GM20000 (cell line): ENCODE data around the gene SOD3.

Experiments
- DNase-seq: peaks from one replicate; pipeline ENCODE4 v3.0.0; 2012; ENCODE audit warnings: low spot score
- TF ChIP-seq, protein P1 (sequence below): IDR thresholded peaks from 2 replicates; pipeline ENCODE4 v1.5.1; 2012; ENCODE audit warnings: mild to moderate bottlenecking, control low read depth; ENCODE audit errors: extremely low read depth, missing control alignments

The SOD3 gene

DNA sequence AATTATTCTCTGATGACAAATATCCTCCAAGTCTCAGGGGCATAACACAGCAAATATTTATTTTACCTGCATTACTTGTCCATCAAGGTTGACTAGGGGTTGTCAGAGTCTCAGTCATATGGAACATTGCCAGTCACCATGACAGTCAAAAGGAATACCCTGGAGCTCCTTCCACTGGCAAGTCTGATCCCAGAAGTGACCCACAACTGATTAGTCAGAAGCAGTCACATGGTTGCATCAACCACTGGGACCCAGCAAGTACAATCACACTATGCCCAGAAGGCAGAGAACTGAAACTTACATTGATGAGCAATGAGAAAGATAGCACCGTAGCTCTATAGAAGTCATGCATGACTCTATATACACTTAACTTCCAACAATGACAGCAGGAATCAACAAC, 41.9 kb upstream of the SOD3 start:
- no peak for DNase-seq
- TF ChIP-seq, protein P1, sequence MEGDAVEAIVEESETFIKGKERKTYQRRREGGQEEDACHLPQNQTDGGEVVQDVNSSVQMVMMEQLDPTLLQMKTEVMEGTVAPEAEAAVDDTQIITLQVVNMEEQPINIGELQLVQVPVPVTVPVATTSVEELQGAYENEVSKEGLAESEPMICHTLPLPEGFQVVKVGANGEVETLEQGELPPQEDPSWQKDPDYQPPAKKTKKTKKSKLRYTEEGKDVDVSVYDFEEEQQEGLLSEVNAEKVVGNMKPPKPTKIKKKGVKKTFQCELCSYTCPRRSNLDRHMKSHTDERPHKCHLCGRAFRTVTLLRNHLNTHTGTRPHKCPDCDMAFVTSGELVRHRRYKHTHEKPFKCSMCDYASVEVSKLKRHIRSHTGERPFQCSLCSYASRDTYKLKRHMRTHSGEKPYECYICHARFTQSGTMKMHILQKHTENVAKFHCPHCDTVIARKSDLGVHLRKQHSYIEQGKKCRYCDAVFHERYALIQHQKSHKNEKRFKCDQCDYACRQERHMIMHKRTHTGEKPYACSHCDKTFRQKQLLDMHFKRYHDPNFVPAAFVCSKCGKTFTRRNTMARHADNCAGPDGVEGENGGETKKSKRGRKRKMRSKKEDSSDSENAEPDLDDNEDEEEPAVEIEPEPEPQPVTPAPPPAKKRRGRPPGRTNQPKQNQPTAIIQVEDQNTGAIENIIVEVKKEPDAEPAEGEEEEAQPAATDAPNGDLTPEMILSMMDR: no peak

DNA sequence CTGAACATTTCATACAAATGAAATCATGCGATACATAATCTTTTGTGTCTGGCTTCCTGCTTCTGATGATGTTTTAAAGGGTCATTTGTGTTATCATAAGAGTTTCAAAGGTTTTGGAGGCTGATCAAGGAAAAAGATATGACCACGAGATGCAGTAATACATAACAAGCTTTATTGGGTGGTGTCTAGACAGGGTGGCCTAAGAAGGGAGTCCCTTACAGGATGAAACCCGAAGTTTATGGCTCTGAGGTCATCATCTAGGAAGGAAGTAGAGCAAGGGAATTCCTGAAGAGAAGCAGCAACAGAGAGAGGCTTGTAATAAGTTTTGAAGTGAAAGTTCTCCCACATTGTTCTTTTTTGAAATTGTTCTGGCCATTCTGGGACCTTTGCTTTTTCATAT, 40.8 kb upstream of the SOD3 start:
- TF ChIP-seq, protein P1: no peak
- no peak for DNase-seq

DNA sequence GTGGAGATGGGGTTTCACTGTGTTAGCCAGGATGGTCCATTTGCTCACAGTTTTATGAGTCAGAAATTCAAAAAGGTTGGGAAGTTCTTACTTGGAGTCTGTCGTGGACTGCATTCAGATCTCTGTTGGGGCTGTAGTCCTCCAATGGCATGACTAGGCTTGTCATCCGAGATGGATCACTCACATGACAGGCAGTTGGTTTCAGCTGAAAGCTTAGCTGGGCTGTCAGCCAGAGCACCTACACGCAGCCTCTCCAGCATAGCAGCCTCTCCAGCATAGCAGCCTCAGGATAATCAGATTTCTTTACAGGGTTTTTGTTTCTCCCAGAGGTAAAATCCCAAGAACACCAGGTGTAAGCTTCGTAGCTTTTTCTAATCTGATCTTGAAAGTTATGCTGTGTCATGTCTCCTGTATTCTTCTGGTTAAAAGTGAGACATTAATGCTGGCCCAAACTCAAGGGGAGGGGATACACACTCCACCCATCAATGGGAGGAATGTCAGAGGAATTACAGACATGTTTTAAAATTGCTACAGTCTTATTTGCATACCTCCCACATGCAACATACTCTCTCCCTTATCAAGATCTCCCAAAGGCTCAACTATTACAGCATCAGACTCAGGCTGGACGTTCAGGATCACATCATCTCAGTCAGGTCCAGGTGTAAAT, 31.6 kb upstream of the SOD3 start:
- DNase-seq: no peak
- TF ChIP-seq, protein P1: no peak

DNA sequence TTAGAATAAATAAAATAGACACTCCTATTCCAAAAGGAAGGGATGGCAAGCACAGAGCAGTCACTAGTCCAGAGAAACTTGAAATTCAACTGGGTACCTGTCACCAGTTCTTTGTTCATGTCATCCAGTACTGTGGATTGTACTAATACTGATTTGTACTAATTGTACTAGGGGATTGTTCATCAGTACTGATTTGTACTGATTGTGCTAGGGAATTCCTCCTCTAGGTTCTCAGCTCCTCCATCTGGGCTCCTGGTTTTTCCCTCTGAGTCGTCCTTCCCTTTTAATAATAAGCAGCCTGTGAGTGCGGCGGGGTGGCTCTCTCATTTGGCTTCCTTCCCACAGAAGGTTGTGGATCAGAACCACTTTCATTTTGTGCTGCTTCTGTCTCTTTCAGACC, 31.0 kb upstream of the SOD3 start:
- TF ChIP-seq, protein P1: no peak
- no peak for DNase-seq

DNA sequence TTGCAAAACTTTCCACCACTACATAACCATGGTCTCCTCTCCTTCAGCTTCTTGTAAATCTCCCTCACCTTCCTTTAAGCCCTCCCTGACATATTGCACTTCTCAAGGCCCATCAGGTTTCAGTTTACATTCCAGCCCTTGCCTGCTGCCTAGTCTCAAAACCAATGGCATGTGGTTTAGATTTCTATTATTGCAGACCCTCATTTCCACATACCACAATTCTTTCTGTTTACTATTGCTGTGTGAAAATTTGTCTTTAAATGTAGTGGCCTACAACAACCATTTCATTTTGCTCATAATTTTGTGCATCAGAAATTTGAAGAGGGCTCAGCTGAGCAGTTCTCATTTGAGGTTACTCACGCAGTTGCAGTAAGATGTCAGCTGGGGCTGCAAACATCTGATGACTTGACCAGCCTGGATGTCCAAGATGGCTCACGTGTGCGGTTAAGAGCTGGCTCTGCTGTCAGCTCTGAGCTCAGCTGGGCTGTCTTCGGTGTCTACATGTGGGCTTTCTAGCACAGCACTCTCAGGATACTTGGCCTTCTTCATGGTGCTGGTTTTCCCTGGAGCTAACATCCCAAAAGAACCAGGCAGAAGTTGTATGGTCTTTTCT, 29.9 kb upstream of the SOD3 start:
- TF ChIP-seq, protein P1: no peak

DNA sequence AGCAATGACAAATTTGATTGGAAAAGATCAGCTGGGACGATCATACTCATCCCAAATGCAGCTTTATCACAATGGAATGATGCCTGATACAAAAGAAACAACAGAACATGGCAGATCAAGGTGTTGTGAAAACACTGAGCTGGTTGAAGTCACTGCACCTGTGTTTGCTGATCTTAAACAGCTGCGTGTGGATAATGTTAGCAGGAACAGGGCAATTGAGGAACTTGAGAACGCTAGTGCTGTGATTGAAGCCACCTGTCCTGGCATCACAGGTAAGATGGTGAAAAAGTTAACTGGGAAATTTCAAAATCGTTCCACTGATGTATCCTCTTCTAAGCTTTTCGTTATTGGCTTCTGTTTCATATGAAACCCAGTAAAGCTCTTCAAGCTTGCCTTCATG, 27.4 kb upstream of the SOD3 start:
- DNase-seq: no peak

More for the DNA sequence above, 29.9 kb upstream of the SOD3 start:
- no peak for DNase-seq

DNA sequence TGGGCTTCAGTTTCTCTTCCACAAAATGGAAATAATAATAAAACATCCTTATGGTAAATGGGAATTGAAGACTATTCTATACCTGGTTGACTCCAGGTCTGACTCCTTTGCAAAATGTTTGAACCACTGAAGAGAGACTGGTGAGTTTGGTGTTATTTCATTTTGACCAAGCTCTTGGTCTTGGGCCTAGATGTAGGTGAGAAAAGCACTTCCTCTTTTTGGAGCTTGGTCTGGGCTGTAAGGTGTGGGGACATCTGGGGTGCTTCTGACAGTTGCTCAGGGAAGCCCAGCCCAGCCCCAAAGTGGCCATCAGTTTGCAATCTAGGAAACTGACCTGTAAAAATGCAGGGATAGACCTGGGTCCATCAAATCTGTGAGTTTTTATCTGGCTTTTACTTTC, 26.8 kb upstream of the SOD3 start:
- TF ChIP-seq, protein P1: no peak
- DNase-seq: peak; percentile 35

More for the DNA sequence above, 27.4 kb upstream of the SOD3 start:
- TF ChIP-seq, protein P1: no peak
